EL (cell line): ENCODE results near the gene TNIP1.

Source experiments
- DNase-seq: peaks from one replicate; pipeline ENCODE4 v3.0.0-alpha.2; 2016

TNIP1 gene

DNA sequence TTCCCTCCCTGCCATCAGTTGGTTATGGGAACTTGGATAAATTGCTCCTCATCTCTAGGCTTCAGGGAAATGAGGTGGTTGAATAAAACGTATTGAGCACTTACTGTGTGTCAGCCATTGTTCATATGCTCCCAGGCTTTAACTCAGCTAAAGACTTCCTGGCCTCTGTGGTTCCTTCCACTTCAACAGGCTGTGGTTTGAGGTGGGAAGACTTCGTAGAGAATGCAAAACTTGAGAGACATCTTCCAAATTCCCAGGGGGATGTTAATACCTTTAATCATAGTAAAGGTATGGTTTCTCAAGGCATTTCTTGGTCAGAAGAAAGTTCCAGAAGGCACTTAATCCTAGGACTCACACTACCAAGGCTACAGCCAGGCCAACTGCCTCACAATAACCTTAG lies 62.0 kb downstream of the TNIP1 start:
- DNase-seq, result no peak

DNA sequence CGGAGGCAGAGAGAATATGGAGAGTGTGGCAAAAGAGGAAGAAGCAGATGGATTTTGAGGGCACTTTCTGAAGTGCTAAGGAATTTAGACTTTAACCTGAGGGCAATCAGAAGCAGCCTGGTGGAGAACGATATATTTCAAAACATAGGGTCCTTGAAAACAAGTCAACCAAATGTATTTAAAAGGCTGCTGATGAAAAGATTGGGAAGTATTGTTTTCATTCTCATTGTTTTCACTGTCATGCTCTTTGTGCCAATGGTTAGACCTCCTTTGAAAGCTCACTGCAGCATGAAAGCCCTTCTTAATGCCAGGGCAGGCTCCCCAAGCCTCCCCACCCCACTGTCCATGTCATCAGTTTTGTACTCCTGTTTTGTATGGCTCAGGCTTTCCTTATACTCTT lies 62.9 kb downstream of the TNIP1 start:
- DNase-seq, result no peak

DNA sequence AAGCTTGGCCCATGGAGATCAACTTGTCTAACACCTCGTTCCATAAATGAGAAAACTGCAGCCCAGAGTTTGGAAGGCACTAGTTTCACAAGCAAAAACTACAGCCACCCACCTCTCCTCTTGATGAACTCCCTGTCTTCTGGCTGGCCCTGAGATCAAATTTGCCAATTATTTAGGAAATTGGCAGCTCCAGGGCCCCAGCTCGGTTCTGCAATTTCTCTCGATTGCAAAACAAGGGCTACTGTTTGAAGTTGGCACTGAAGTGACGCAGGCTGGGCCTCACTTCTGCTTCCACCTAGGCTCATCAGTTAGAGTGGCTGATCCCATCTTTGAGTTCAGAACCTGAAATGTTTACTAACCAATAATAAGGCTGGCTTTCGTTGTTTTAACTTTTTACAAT lies 64.1 kb downstream of the TNIP1 start:
- no peak for DNase-seq

DNA sequence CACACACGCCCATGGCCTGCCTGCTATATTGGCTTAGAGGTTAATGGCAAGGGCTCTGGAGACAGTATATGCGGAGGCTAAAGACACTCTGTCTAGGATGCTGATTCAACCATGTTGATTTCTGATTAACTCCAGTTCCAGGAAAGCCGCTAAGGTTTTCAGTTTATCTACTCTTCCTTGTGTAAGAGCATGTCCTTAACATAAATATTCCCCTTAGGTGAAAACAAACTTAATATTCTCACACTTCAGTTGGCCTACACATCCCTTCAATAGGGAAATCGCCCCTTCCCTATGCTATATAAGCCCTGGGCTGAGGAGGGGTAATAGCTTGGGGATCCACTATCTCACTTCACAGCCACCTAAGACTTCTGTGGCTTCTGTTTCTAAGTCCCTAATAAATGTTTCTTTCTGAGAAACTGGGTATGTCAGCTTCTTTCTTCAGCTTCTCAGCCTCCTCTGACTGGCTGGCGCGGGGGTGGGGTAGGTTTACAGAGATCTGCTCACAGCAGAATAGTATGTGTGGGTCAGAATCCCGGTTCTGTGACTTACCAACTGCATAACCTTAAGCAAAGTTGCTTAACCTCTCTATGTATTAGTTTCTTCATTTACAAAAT lies 64.8 kb downstream of the TNIP1 start:
- DNase-seq, result no peak

DNA sequence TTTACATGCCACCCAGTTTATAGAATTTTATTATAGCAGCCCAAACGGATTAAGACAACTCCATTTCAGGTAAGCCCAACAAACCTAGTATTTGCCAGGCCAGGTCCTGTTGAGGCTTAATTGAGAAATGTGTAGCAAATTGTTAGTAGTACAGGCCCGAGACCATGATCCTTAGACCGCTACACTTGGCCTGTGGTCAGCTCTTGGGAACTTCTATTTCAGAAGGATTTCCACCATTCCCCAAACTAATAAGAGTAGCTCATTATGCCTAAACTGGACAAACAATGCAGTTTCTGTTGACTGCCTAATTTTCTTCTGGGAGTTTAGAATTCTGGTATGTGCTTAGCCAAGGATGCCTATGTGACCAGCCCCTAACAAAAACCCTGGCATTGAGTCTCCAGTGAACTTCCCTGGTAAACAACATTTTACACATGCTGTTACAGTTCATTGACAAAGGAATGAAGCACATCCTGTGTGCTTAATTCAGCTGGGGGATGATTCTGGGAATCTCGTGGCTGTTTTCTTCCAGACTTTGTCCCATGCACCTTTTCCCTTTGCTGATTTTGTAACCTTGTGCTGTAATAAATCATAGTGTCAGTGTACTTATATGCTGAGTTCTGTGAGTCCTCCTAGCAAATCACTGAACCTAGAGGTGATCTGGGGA lies 66.0 kb downstream of the TNIP1 start:
- DNase-seq, result no peak

DNA sequence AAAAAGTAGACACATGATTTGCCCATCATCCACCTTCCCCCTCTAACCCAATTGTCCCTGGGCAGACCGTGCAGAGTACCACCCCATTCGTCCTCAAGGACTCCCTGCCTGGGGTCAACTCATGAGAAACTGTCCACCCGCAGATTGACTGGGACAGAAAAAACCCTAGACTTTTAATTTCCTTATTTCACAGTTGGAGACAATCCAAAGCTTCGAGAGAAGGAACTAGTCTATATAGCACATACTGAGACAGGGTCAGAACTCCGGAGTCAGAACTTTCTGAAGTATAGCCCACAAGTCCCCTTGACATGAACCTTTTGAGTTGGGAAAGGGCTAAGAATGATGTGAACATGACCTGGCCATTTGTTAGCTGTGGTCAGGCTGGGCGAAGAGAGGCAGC lies 68.0 kb downstream of the TNIP1 start:
- no peak for DNase-seq

DNA sequence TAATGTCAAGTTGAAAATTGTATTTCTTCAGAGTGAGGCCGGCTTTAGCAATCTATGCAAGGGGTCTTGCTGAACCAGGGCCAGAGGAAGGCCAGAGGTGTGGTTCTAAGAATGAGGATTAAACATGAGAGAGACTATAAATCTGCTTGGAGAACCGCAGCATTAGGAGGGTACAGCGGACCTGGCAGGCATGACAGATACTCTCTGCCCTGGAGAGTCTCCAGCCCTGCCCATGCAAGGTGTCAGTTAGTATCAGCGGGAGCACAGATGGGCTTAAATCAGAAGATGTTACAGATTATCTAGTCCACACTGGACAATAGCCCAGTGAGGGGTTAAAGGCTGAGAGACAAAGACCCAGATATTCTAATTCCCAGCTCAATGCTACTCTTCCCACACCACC lies 71.9 kb downstream of the TNIP1 start:
- no peak for DNase-seq

DNA sequence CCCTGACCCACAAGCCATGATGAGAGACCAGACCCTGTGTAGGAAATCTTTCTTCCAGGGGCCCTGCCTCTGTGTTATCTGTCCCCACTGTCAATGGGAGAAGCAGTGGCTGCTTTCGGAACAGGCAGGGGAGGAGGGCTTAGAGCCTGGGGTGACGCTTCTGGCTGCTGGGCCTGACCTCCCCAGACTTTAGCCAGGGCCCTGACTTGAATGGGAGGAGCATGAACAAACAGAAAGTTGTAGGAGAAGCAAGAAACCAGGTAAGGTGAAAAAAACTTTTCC lies 72.7 kb downstream of the TNIP1 start:
- no peak for DNase-seq

DNA sequence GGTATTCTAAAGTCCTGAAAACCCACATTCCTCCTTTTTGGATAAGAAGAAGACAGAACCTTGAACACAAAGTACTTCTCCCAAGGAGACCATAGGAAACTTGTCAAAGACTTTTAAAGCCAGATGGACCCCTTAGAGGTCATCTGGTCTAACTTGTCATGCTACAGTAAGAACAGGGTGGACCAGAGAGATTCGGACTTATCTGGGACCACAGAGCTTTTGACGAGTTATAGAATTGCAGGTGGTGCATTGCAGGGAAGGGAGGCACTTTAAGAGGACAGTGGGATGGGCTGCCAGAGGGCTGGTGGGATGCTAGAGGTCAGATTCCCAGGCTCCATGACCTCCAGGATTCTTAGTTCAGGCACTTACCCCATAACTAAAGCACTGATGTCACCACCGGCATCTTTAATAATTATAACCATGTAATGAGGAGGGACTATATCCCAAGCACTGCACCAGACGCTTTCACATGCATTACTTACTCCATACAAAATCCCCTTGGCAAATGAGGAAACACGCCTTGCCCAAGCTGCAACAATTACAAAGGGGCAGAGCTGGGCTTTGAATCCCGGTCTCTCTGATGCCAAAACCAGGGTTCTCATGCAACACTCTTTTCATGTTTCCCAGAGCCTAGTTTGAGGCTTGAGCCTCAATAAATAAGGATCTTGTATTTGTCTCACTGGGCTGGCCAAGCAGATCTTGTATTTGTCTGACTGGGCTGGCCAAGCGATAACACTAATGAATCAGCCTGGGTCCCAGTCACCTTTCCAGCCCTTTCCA lies 73.2 kb downstream of the TNIP1 start:
- DNase-seq, result no peak

DNA sequence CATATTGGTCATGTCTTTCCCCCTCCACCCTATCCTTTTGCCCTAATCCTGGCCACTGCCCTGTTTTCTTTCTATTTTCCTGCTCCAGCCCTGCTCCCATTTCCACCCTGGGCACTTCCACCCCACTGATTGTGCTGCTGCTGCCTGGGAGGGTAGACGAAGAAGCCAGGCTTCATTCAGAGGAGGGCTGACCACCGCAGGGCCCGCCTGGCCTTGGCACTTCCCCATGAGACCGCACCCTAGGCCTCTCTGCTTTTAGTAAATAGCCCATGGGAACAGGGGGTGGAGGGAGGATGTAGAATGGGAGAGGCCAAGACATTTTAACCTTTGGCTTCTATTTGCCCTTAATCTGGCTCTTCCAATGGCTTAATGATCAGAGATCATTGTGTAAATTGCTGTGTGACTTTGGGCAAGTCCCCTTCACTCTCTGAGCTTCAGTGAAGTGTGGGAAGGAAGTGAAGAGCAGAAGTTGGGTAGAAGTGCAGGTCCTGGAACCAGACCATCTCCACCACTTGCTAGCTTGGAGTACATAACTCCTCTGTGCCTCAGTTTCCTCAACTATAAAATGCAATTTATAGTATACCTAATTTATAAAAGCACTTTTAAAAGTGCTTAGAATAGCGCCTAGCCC lies 74.0 kb downstream of the TNIP1 start:
- no peak for DNase-seq

DNA sequence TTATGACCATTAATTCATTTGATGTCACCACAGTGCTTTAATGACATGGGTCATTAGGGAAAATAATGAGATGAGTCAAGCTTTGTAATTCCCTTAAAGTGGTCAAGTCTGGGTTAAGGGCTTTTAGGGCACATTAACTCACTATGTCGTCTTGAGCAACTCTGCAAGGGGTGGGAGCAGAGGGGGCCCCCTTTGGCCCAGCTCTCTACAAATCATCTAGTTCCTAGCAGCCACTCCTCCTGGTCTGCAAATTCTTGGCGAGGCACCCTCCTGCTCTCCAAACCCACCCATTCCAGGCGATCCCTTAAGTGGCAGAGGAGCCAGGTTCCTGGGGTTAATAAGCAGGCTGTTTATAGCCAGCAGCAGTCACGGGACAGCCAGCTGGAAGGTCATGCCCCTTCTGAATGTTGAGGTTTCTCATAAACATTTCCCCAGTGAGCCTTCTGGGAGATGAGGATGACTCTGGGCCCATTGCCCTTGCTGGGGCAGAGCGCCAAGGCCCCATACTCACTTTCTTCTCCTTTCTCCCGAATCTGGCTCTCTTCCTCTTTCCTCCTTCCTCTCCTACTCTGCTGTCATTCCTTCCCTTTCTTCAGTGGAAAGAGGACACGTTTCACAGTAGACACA lies 74.8 kb downstream of the TNIP1 start:
- DNase-seq, result peak; percentile 62

DNA sequence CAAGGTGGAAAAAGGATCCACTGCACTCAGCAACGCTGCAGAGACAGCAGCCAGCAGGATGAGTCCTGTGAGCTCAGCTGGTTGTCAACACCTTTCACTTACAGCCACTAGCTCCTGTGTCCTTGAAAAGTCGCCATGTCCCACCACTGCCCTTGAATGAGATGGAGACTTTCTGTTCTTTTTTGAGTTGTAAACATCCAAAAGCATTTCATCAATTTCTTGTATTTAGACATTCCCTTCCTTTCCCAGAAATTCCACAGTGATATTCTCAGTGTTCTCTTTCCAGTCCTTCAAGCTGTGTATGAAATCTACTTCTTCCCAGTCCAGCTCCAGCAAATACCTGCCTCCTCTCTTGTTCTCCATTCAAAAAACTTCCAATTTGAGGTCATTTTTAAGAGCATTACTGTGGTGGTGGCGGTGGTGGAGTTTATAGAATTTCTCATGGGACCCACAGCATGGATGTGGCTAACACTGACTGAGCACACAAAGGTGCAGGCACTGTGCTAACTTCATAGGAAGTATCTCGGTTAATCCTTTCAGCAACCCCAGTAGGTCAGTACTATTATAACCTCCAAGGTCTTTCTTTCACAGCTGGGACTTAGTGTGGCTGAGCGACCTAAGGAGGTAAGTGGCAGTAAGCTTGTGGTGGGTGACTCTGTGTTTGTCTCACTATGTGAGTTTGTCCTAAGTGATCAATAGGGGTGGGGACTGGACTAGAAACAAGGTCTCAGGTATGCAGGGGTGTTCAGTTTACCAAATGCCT lies 75.5 kb downstream of the TNIP1 start:
- DNase-seq, result no peak

DNA sequence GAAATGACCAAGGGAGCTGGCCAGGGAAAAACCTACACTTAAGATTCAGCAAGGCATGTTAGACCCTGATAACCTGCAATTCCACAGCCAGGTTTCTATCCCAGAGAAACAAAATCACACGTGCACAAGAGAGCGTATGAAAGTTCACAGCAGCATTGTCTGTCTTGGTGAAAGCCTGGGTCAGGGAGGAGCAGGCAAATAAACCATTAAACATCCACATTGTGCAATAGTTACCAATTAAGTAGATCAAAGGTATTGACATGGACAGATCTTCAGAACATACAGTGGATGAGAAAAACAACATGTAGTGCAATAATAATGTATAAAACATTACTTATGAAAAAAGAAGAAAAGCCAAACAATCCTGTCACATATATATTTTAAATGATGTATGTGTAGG lies 76.3 kb downstream of the TNIP1 start:
- DNase-seq, result no peak

DNA sequence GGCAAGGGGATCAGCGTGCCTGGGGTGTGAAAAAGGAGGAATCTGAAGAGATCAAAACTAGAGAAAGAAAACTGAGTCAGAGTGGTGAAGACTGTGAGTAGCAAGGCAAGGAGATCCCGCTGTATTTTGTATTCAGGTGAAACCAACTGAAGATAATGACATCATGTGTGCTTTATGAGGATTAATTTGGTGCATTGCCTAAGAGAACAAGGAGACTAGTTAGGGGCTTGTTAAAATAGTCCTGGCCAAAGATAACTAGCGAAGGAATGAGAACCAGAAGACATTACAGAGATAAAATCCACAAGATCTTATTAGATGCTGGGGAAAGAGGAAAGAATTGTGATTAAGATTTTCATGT lies 77.4 kb downstream of the TNIP1 start:
- DNase-seq, result no peak

DNA sequence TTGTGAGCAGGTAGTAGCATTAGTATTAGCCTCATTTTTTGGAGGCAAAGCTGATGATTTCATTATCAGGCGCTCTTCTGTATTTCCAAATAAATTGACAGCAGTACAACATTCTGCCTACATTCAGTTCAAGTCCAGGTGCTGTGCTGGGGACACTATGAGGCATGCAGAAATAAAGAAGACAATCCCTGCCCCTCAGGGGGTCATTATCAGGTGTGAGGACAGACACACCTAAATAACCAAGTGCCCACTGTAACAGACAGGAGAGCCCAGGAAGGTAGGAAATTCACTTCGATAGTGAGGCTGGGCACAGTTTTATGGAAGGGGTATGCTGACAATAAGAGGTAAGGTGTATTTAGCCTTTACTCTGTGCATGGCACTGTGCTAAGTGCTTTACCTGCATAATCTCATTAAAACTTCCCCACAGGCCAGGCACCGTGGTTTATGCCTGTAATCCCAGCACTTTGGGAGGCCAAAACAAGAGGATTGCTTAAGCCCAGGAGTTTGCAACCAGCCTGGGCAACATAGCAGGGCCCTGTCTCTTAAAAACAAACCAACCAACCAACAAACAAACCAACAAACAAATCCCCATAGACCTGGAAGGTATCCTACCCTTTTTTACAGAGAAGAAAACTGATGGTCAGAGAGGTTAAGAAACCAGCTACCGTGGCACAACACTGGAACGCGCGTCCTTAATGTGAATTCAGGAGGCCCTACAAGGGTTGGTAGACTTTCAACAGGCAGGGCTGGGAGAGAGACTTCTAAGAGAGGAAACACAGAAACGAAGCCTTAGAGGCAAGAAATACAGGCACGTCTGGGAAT lies 77.9 kb downstream of the TNIP1 start:
- no peak for DNase-seq

DNA sequence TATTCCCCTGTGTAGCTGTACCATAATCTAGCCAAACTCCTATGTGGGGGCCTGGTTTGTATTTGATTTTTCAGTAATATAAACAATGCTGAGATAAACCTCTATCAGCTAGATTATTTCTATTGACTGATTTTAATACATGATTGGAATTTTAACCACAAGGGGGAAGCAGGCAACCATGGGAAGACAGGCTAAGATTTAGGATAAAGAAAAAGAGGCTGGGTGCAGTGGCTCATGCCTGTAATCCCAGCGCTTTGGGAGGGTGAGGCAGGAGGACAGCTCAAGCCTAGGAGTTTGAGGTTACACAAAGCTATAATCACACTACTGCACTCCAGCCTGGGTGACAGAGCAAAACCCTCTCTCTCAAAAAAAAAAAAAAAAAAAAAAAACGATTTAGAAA lies 78.6 kb downstream of the TNIP1 start:
- peak; percentile 58 for DNase-seq

DNA sequence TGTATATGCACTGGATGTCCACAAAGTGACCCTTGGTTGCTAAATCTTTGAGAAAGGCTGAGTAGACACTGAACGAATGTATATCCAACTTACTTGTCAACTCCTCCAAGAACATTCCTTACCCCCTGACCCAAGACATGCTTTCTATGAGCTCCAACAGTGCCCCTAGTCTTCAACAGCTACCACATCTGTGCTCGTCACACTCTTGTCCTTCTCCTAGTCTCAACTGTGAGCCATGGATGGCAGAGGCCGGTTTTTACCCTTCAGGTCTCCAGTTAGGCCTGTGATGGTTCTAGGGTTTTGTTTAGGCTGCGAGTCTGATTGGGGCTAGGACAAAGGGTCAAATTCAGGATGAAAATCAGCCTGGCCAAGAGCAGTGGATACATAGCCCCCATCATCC lies 79.4 kb downstream of the TNIP1 start:
- no peak for DNase-seq

DNA sequence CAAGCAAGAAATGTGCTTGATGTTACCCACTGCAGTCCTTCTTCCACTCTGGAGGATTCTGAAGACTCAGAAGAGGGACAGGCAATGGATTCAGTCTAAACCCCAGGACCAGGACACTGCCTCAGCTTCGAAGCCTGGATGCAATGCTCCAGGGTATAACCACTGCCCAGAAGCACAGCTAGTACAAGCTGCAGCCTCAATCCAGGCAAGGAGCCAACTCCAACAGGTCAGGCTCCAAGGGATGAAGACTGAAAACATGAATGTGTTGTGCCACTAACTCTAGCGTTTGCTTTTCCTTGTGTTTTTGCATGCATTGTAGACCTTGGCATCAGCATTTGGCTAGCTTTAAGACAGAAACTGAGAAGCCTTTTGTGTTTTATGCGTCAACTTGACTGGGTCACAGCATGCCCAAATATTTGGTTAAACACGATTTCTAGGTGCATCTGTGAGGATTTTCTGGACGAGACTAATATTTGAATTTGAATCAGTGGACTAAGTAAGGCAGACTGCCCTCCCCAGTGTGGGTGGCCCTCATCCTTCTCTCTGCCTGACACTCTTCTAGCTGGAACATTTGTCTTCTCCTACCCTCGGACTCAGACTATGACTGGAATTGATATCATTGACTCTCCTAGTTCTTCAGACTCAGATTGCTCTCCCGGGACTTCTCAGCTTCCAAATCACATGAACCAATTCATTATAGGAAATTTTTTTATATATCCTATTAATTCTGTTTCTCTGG lies 81.0 kb downstream of the TNIP1 start:
- no peak for DNase-seq

DNA sequence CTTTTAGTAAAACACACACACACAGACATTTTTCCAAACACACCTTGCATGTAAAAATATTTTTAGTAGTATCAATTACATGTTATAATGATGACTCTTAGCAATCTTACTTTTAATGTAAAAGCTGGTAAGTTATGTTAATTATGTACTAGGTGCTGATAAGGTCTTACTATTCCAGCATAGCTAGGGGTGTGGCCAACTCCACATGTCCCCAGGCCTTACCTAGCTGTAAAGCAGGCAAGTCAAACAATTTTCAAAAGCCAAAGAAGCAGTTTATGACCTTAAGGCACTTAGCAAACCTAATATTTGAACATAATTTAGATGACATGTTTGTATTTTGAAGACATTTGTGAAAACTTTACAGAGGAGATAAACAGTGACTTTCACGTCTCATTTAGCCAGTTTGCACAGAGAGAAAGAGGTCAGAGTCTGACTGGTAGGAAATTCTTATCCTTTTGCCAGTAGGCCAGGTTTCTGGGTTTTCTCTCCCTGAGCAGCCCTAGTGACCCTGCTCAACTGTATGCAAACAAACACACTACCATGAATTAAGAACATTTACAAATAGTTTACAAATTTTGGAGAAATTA lies 86.9 kb downstream of the TNIP1 start:
- no peak for DNase-seq

DNA sequence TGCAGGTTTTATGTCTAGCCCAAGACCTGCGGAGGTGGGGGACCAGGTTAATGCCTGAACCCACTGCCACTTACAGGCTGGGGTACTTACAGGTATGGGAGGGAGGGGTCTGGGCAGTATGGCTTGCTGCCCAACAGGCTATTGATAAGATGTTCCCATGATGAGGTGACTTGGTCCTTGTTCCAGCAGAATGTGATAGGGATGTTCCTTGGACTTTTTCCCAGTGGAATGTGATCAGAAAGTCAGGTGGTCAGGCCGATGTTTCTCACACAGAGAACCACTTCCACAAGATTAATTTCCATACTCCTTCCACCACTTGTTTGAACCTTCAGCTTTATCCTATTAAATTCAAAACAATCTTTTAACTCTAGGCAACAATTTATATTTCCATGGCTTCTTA lies 87.4 kb downstream of the TNIP1 start:
- DNase-seq, result no peak

DNA sequence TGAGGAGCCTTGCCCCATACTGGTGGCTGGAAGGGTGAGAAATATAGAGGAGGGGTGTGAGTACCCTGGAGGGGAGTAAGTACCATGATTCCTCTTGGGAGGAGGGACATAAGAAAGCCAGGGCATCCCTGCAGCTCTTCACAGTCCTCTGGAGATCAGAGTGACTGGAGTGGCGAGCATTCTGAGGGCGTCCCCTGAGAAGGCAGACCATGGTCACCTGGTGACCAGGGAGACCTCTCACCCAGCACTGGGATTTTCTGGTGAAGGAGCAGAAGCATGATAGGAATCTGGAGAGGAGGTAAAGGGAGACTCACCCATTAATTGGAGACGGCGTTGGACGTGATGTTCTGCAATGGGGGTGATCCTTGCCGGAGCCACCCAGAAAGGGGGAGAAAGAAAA lies 88.1 kb downstream of the TNIP1 start:
- DNase-seq, result no peak
